Stimulated activated CD4-positive, alpha-beta T cell treated with anti-CD3 and anti-CD28 coated beads, Interleukin-4, amount 100 ng/mL, for 48 hours (primary cell): ENCODE results near the gene FLT1.

Source experiments
- DNase-seq, 2 donors: peaks; one replicate each; pipeline ENCODE4 v3.0.0-alpha.2; 2020; ENCODE audit warnings: low read depth in 2 of 2

Gene FLT1

DNA sequence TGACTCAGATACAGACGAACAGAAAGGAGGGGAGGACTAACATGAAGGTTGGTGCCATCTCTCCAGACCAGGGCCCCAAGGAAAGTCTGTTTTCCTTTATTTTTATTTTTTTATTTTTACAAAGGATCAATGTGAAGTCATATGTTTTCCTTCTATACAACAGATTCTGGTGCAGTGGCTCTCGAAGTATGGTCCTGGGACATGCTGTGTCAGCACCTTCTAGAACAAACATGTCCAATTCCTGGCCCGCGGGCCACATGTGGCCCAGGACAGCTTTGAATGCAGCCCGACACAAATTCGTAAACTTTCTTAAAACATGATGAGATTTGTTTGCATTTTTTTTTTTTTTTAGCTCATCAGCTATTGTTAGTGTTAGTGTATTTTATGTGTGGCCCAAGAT is 174.7 kb downstream of the FLT1 start:
- DNase-seq: no peak

DNA sequence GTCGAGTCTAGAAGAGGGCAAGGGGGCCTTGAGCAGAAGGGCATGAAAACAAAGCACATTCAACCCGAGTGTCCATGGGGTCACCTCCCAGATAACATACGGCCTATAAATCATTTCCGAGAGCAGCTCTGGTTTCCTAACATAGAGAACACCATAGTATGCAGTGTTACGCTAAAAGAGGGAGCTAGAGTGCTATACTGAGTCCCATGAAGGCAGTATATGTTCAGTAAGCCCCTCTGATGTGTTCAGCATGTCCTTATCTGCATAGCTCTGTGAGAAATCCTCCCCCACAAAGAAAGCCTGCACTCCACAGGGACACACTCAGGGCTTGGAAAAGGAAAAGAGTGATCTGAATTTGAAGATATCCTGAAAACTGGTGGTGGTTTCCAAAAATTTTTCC is 175.4 kb downstream of the FLT1 start:
- DNase-seq: no peak

- no peak for DNase-seq
These were observed 176.4 kb downstream of the FLT1 start for GRCh38 chr13:28318496-28318895.

DNA sequence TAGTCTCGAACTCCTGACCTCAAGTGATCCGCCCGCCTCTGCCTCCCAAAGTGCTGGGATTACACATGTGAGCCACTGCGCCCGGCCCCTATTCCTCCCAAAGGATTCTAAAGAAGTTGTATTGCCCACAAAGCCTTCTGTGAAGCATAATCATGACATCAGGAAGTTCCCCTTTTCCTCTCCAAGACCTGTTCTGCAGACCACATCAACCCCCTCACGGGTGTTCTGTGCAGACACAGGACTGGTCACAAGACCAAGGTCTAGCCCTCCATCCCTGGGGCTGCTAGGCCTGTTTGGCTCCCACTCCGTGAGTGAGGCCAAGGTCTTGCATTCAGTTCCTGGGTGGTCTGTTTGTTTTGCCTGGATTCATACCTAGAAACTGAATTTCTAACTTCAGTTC is 178.1 kb downstream of the FLT1 start:
- DNase-seq: no peak

- DNase-seq: no peak
These were observed 178.8 kb downstream of the FLT1 start for GRCh38 chr13:28316129-28316528.

DNA sequence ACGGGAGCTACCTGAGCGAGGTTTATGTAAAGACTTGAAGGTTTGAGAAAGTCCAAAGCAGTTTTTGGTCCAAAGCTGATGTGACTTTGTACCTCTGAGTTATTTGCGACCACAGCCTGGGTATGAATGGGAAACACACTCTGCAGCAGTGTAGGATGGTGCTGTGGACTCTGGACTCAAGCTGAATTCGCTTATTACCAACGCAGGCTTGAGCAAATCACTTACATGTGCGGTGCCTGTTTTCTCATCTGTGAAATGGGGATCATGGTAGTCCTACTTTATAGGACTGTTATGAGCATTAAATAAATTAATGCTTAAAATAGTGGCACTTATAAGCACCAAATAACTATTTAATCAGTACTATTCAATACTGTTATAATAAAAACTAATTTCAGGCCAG is 180.0 kb downstream of the FLT1 start:
- DNase-seq: no peak

DNA sequence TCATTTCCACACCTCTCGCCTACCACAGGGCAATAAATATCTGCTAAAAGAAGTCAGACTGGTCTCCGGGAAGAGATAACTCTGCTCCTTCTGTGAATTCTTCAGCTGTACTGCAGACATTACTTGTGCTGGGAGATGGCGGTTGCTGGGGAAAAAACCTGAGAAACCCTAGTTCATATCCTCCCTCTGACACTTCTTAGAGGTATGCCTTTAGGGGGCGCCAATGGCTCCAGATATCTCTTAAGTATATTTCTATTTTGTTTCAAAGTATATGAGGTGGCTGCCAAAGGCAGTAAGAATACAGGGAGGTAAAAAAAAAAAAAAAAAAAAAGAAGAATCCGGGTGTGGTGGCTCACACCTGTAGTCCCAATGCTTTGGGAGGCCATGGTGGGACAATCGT is 181.3 kb downstream of the FLT1 start:
- peak in 1 of 2 donors; percentile 2 for DNase-seq

- DNase-seq: no peak
These were observed 188.6 kb downstream of the FLT1 start for GRCh38 chr13:28306325-28306724.

DNA sequence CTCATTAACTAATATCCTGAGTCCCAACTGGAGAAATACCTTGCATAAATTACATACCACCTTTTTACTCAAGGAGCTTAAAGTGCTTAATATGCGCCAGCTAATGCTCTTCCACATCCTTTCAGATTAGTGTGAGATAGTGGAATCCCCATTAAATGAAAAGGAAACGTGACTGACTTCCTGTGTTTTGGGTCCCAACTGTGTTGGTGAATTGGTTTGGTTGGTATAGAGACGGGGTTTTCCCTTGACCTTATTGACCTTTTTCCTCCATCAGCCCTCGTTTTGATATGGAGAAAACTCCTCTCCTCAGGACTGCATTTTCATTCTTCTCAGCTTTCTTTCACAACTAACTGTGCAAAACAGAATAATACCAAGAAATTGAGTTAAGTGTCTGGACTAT is 193.1 kb downstream of the FLT1 start:
- DNase-seq: no peak

DNA sequence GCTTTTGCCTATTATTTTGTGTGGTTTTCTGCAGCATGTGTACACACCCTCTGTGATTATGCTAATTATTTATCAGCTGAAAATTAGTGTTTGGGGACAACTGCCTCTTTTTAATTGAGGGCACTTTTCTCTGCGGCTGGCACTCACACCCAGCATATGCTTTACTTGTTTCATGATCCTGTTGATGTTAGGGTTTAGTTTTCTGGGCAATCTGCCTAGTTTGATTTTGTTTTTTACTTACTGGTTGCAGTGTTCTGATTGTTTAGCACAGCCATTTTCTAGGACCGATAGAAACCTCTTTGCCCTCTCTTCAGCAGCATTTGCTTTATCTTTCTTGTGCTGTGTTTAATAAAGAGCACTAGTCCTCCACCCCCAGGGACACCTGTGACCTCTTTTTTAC is 195.0 kb downstream of the FLT1 start:
- DNase-seq: no peak

- no peak for DNase-seq
These were observed 197.6 kb downstream of the FLT1 start for GRCh38 chr13:28297341-28297740.

DNA sequence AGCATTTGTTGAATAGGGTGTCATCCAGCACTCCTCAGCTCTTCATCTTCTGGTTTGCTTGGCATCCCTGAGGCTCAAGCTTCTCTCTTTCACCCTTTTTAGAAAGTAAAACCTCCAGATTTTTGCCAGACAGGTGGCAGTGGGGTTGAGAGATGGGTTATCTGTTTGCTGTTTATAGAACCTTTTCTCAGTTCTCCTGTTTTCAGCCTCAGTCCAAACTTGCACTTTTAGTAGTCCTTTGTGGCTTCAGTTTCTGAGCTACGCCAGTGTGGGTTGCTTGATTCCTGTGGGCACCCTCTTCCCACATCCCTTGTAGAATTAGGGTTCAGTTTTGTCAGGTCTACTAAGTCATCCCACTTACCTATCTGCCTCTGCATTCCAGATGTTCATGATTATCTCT is 208.7 kb downstream of the FLT1 start:
- no peak for DNase-seq

- DNase-seq: no peak
These were observed 211.3 kb downstream of the FLT1 start for GRCh38 chr13:28283600-28283999.

DNA sequence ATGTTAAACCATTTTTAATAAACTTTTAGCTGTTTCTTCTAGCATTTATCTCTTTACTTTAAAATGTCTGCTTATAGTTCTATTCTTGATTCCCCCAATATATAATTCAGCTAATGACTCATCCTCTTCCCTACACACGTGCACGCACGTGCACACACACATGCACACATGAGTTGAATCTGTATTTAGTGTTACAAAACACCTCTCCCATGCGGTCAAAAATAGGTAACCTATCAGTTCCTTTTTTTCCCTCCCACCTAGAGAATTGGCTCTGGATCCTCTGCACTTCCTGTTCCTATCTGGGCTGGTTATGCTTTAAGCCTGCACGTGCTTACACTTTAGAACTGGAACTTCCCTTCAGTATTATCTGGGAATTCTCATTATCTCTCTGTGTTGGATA is 212.5 kb downstream of the FLT1 start:
- no peak for DNase-seq

DNA sequence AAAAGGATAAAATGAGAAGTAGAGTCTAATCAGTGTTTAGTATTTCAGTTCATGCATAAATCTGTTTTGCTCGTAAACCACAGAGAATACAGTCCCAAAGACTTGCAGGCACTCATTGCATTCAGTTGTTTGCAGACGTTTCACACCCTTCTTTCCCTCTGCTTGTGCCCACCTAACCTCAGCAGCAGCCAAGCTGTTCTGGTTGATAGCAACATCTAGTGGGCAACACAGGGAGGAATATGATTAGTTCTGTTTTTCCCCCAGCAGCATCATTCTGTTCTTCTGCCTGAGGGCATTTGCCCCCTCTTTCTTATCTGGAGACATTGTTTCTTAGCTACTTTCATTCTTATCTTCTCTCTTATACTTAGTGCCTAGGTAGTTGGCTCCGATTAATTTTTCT is 221.0 kb downstream of the FLT1 start:
- no peak for DNase-seq

DNA sequence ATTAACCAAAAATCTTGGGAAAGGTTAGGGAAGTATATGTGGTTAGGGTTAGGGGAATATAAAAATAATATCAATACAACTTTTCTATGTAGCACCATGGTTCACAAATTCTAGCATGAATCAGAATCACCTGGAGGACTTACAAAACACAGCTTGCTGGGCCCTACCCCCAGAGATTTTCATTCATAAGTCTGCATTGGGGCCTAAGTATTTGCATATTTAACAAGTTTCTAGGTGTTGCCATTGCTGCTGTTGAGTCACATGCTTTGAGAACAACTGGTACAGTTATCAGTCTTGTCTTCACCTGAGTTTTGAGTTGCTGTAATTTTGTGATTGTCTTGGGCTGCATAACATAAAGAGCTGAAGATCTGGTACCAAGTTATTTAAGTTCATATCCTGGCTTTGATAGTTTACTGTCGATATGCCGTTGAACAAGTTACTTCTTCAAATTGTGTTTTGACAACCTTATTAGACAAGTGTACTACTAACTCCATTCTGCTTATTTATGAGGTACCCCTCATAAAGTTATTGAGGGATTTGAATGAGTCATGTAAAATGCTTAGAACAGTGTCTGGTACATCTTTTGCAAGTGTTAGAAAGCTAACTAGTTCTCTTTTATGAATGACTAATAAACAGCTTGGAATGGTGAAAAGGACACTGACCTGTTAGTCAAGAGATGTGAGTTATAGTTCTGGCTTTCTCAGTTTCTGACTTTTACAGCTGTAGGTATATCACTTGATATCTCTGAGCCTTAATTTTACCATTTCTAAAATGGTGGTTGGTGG is 223.7 kb downstream of the FLT1 start:
- no peak for DNase-seq

- DNase-seq: no peak
These were observed 226.1 kb downstream of the FLT1 start for GRCh38 chr13:28268800-28269223.

DNA sequence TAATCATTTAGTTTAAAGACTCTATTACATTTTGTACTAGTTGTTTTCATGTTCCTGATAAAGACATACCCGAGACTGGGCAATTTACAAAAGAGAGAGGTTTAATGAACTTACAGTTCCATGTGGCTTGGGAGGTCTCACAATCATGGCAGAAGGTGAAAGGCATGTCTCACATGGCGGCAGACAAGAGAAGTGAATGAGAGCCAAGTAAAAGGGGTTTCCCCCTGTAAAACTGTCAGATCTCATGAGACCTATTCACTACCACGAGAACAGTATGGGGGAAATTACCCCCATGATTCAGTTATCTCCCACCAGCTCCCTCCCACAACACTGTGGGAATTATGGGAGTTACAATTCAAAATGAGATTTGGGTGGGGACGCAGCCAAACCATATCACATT is 227.4 kb downstream of the FLT1 start:
- no peak for DNase-seq

DNA sequence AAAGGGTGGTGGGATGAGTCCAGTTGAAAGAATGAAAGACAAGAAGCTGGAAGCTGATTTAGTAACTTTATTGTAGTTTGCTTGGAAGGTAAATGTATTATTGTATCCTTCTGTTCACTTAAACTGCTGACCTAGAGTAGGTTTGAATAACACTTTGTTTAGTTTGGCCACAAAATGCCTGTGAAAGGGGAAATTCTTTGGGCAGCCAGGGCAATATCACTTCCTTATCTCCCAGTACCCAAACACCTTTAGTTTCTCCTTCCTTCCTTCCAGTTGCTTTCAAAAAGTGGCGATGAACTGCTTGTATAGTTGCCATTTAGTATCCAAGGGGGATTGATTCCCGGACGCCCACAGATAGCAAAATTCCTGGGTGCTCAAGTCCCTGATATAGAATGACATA is 236.5 kb downstream of the FLT1 start:
- no peak for DNase-seq

- no peak for DNase-seq
These were observed 237.6 kb downstream of the FLT1 start for GRCh38 chr13:28257305-28257704.

GRCh38 chr13:28252547-28252946 is 242.4 kb downstream of the FLT1 start:
- no peak for DNase-seq

- no peak for DNase-seq
These were observed 243.5 kb downstream of the FLT1 start for GRCh38 chr13:28251466-28251865.

- no peak for DNase-seq
These were observed 244.4 kb downstream of the FLT1 start for GRCh38 chr13:28250542-28250941.
